Measurements from ENCODE around the gene PRMT1.

Gene PRMT1

GRCh38 chr19:49727217-49728030 lies 50.4 kb downstream of the PRMT1 start:
- no peak for DNase-seq (ENCODE audit: low read depth)

GRCh38 chr19:49730166-49730565 lies 53.1 kb downstream of the PRMT1 start:
- DNase-seq (ENCODE audit: low read depth), result no peak

Data from non-pigmented ciliary epithelial cell (primary cell).